ENCODE measurements around the gene SETD1B. TPM values are rescaled to one million over a fixed set of nuclear protein-coding genes. Genes with fewer than 3 reads are reported as not detected.

SETD1B gene
- total and polyA plus RNA-seq, 2 experiments from 2014 or later: 2.0 to 2.7 TPM

DNA sequence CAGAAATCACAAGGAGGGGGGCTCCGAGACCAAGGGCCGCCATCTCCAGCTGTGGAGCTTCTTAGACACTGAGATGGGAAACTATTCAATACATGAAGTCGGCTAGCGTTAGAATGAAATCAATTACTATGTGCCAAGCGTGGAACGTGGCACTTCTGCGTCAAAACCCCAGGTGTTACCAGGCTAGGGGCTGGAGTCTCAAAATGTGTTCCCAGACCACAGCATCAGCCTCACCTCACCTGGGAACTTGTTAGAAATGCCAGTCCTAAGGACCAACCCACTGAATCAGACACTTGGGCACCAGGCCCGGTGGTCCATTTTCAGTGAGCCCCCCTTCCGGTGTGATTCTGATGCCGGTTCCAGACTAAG is 5.0 kb upstream of the SETD1B start:
- Histone ChIP-seq H3K27me3 (replicated peaks; ENCODE audit: insufficient read depth) (no peaks in the 10 kb centered on the region), H3K9ac (peak overlapping the region; percentile 99), H3K4me2 (ENCODE audit: unreplicated experiment) (peak overlapping the region; percentile 74), H3K9me3 (ENCODE audit: low read depth) (no peaks in the 10 kb centered on the region), H3K4me1 (ENCODE audit: insufficient read depth) (peaks cover 43% of the 10 kb centered on the region), H2AFZ (no peak overlapping the region), H3K4me3 (peak overlapping the region; percentile 80), H3K27ac (peak overlapping the region; percentile 99), H3K36me3 (ENCODE audit: low read depth) (no peaks in the 10 kb centered on the region), H3K9me2 (ENCODE audit: insufficient read depth) (no peaks in the 10 kb centered on the region), H4K20me1 (ENCODE audit: insufficient read depth) (no peaks in the 10 kb centered on the region), H3F3A (ENCODE audit: insufficient read depth) (peaks cover 42% of the 10 kb centered on the region), H3K79me2 (ENCODE audit: insufficient read depth) (peaks cover 56% of the 10 kb centered on the region)
- peak; percentile 18 for DNase-seq
- in situ Hi-C loops (cut with MboI): no loop called here
- TF ChIP-seq EZH2 (IDR thresholded peaks at IDR 0.05; ENCODE audit: insufficient read depth, poor library complexity, severe bottlenecking): no peak
- TF ChIP-seq EZH2phosphoT487 (IDR thresholded peaks at IDR 0.05; ENCODE audit: insufficient read depth, low read depth): no peak
- WGBS, 2 experiments (ENCODE audit: low coverage in 1 of 2, low lambda C conversion rate in 2 of 2, missing lambda C conversion rate in 2 of 2): 32 to 35% methylated on average over 10 of the region's 10 CpGs

DNA sequence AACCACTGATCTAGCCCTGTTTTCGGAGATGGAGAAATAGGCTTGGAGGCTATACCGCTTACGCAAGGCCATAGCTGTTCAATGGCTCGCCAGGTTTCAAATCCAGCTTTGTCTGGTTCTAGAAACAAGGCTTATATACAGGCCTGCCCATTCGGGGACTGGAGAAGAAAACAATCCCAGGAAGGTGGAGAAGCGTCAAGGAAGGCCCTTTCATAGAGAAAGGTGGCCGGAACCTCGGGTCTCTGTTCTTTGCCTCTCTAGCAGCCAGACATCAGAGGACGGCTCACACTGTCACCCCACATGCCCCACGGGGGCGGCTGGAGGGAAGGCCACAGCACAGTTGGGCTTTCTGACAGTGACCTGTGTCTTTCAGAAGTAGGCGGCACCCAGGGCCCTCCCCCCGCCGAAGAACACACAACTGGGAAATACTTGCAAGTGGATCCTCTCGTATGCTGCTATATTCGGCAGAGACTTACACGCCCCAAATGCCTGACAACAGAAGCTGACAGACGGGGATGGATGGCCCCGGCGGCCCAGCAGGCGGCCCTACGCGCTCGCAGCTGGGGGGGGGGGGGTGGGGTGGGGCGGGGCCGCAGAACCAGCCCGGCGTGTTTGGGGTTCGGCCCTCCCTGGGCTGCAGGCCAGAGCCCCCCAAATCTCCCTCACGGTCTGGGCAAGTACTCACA is 4.5 kb upstream of the SETD1B start:
- Histone ChIP-seq H3K9me2 (ENCODE audit: insufficient read depth) (no peaks in the 10 kb centered on the region), H3K9ac (peak overlapping the region; percentile 99), H3K27ac (peak overlapping the region; percentile 99), H3K4me2 (ENCODE audit: unreplicated experiment) (peak overlapping the region; percentile 92), H4K20me1 (ENCODE audit: insufficient read depth) (no peaks in the 10 kb centered on the region), H3K27me3 (replicated peaks; ENCODE audit: insufficient read depth) (no peaks in the 10 kb centered on the region), H3K4me3 (peak overlapping the region; percentile 80), H2AFZ (no peak overlapping the region), H3K9me3 (ENCODE audit: low read depth) (no peaks in the 10 kb centered on the region), H3F3A (ENCODE audit: insufficient read depth) (peaks cover 42% of the 10 kb centered on the region), H3K36me3 (ENCODE audit: low read depth) (no peaks in the 10 kb centered on the region), H3K79me2 (ENCODE audit: insufficient read depth) (peaks cover 56% of the 10 kb centered on the region), H3K4me1 (ENCODE audit: insufficient read depth) (peaks cover 43% of the 10 kb centered on the region)
- 8 to 16% methylated on average over 18 to 30 of the region's 30 CpGs for WGBS, 2 experiments (ENCODE audit: low coverage in 1 of 2, low lambda C conversion rate in 2 of 2, missing lambda C conversion rate in 2 of 2)
- peak; percentile 90 for DNase-seq
- no peak for TF ChIP-seq EZH2 (IDR thresholded peaks at IDR 0.05; ENCODE audit: insufficient read depth, poor library complexity, severe bottlenecking)
- TF ChIP-seq EZH2phosphoT487 (IDR thresholded peaks at IDR 0.05; ENCODE audit: insufficient read depth, low read depth): no peak
- in situ Hi-C loops (cut with MboI): no loop called here

DNA sequence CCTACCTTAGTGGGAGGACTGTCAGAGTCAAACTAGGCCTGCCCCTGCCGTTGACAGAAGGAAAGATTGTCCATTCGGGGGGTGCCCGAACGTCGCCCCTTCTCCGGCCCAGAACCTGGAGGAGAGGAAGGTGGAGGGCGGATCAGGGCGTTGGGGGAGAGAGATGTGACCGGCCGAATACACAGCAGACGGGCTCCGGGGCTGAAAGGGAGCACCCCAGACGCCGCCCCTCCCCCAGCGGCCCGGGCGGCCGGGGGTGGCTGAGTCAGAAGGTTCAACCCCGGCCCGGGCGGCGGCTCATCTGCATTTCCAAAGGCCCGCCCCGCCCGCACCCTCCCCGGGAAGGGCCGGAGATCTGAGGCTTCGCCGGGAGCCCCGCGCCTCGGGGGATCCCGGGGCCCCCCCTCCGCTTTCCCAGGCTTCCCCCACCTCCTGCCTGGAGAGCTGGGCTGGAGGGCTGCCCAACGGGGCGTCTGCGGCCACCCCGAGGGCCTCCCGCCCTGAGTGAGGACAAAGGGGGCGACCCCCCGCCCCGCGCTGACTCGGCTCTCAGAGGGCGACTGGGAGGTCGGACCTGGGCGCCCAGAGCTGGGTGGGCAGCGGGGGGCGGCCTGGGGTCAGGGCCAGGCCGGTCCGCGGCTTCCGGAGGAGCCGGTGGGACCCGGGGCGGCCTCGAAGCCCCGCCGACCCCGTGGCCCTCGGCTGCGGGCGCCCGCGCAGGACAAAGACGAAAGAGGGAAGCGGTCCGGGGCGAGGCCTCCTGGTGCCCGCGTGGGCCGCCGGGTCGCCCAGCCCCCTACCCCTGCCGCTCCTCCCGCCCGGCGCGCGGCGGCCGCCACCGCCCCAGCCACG is 3.7 kb upstream of the SETD1B start:
- Histone ChIP-seq H3K4me3 (peak overlapping the region; percentile 80), H3K79me2 (ENCODE audit: insufficient read depth) (peaks cover 63% of the 10 kb centered on the region), H3K36me3 (ENCODE audit: low read depth) (no peaks in the 10 kb centered on the region), H3K9me3 (ENCODE audit: low read depth) (no peaks in the 10 kb centered on the region), H3K4me2 (ENCODE audit: unreplicated experiment) (peak overlapping the region; percentile 92), H4K20me1 (ENCODE audit: insufficient read depth) (no peaks in the 10 kb centered on the region), H2AFZ (no peak overlapping the region), H3K27me3 (replicated peaks; ENCODE audit: insufficient read depth) (no peaks in the 10 kb centered on the region), H3K9me2 (ENCODE audit: insufficient read depth) (no peaks in the 10 kb centered on the region), H3K27ac (peak overlapping the region; percentile 99), H3K9ac (peak overlapping the region; percentile 99), H3F3A (ENCODE audit: insufficient read depth) (peaks cover 42% of the 10 kb centered on the region), H3K4me1 (ENCODE audit: insufficient read depth) (peaks cover 38% of the 10 kb centered on the region)
- in situ Hi-C loops (cut with MboI): no loop called here
- TF ChIP-seq EZH2 (IDR thresholded peaks at IDR 0.05; ENCODE audit: insufficient read depth, poor library complexity, severe bottlenecking): no peak
- TF ChIP-seq EZH2phosphoT487 (IDR thresholded peaks at IDR 0.05; ENCODE audit: insufficient read depth, low read depth): no peak
- 1% methylated on average over 24 to 54 of the region's 84 CpGs for WGBS, 2 experiments (ENCODE audit: low coverage in 1 of 2, low lambda C conversion rate in 2 of 2, missing lambda C conversion rate in 2 of 2)
- DNase-seq: peak; percentile 97

DNA sequence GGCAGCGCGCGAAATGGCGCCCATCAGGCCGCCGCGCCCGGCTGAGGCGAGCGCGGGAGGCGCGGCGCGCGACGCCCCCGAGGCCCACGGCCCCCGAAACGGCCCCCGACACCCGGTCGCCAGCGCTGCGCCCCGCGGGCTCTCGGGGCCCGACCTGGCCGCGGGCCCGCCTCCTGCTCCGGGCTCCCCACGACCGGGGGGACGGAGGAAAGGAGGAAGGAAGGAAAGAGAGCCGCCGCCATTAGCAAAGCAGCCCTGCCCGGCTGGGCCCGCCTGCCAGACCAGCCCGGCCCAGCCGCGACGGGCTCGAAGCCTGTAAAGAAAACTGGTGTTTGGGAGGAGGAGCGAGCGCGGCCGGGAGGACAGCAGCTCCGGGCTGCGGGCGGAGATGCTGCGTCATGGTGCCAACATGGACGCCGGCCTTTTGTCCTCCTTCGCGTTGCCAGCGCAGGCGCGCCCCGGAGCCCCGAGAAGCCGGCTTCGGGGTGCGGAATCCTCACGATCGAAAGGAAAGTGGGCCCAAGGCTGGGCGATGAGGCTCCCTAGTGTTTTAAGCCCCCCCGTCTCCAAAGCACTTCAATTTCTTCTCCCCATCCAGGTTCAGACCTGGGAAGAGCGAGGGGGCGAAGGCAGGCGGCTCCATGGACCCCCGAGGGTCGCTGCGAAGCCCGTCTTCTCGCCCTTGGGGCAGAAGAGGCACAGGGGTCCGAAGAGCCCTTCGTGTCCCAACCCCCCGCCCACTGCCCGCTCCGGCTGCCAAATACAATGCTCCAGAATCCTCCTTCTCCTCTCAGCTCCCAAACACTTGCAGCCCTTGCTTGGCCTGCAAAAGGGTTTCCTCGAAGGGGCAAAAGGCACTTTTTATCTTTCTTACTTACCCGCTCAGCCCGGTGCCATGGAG is 2.9 kb upstream of the SETD1B start:
- in situ Hi-C loops (cut with MboI): no loop called here
- 1 to 2% methylated on average over 48 to 65 of the region's 86 CpGs for WGBS, 2 experiments (ENCODE audit: low coverage in 1 of 2, low lambda C conversion rate in 2 of 2, missing lambda C conversion rate in 2 of 2)
- Histone ChIP-seq H3K4me3 (peak overlapping the region; percentile 80), H3K36me3 (ENCODE audit: low read depth) (no peaks in the 10 kb centered on the region), H3K4me1 (ENCODE audit: insufficient read depth) (peaks cover 40% of the 10 kb centered on the region), H3K79me2 (ENCODE audit: insufficient read depth) (peaks cover 63% of the 10 kb centered on the region), H3K9me2 (ENCODE audit: insufficient read depth) (no peaks in the 10 kb centered on the region), H3K27ac (peak overlapping the region; percentile 99), H3K9ac (peak overlapping the region; percentile 99), H3K27me3 (replicated peaks; ENCODE audit: insufficient read depth) (no peaks in the 10 kb centered on the region), H2AFZ (0 out of 2 replicates have a peak overlapping the region, but pooled peaks have one; percentile 3), H4K20me1 (ENCODE audit: insufficient read depth) (no peaks in the 10 kb centered on the region), H3K9me3 (ENCODE audit: low read depth) (no peaks in the 10 kb centered on the region), H3F3A (ENCODE audit: insufficient read depth) (peaks cover 42% of the 10 kb centered on the region), H3K4me2 (ENCODE audit: unreplicated experiment) (peak overlapping the region; percentile 98)
- peak; percentile 93 for DNase-seq
- TF ChIP-seq EZH2phosphoT487 (IDR thresholded peaks at IDR 0.05; ENCODE audit: insufficient read depth, low read depth): no peak
- no peak for TF ChIP-seq EZH2 (IDR thresholded peaks at IDR 0.05; ENCODE audit: insufficient read depth, poor library complexity, severe bottlenecking)

Measured in GM23248 (cell line).